NCI-H146 (cell line): ENCODE data around the gene FGF13.

Source experiments
- DNase-seq: peaks from one replicate; lab custom pipeline; 2025; lab: John Stamatoyannopoulos, UW

FGF13 gene

GRCh38 chrX:138711399-138712347 lies at the start of gene FGF13:
FGF13 (minus strand) TSS chrX:138711717; CDS start chrX:138711003, 714 bp downstream.
- DNase-seq, result peak; percentile 25

- no peak for DNase-seq
Observed at GRCh38 chrX:138759217-138759943, 47.9 kb upstream of the FGF13 start.

GRCh38 chrX:138756234-138756633 lies 44.7 kb upstream of the FGF13 start:
- peak; percentile 4 for DNase-seq

DNA sequence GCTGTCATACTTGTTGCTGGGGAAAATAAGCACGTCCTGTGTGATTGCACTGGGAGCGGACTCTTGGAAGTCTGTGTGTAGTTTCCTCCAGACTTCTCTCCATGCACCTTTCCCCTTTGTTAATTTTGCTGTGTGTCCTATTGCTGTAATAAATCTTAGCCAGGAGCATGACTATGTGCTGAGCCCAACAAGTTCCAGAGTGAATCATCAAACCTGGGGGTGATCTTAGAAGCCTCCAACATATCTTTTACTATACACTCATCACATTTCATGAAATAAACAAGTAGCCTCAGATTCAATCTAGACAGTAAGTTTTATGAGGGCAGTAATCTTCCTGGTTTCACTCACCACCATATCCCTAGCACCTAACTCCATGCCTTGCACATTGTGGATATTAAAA lies 43.3 kb upstream of the FGF13 start:
- no peak for DNase-seq

GRCh38 chrX:138748480-138748879 lies 37.0 kb upstream of the FGF13 start:
- no peak for DNase-seq

DNA sequence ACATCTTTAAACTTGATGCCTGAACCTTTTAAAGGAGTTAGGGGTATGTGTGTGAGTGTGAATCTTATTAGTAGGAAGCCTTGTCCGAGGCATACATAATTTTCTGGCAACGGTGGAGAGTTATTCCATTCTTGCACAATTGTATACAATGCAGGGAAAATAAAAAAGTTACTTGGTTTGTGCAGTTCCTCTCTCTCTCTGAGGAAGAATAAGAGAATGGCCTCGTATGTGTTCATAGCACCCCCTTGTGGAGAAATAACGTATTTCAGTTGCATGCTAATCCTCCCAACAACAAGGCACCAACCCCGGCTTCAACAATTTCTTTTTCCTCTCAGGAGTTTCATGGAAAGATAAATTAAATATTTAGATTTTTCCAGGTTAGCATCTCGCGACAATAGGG lies 33.7 kb upstream of the FGF13 start:
- peak; percentile 22 for DNase-seq

DNA sequence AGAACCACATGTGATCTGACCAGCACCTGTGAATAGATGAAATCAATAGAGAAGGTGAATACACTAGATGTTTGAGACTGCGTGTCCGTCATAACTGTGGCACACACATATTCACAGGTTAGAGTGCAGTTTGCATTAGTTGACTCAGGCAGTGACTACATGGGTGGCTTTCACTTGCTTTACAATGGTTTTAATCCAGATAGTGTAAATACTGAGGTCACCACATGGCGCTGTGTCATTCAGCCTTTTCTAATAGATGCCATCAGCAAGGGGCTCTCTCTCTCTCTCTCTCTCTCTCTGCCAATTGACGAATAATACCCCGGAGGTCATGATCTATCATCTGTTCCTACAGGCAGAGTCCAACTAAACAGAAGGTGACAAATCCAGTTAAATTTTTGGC lies 30.7 kb upstream of the FGF13 start:
- no peak for DNase-seq

- no peak for DNase-seq
Observed at GRCh38 chrX:138740341-138740740, 28.8 kb upstream of the FGF13 start.

DNA sequence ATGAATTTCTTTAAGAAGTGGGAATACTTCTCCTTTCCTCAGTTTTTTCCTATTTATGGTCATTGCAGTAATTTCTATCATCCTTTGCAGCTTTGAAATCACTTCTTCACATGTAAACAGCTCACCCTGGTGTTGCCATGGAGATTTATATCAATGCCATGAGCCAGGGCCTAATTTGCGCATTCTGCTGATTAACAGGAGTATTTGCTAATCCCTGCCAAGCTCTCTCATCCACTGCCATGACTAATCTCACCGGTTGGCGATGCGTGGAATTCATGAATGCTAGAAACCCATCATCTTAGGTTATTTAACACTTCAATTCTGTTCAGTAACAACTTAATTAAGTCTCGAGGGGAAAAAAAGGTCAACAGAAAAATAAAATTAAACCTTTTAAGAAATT lies 11.8 kb upstream of the FGF13 start:
- no peak for DNase-seq

DNA sequence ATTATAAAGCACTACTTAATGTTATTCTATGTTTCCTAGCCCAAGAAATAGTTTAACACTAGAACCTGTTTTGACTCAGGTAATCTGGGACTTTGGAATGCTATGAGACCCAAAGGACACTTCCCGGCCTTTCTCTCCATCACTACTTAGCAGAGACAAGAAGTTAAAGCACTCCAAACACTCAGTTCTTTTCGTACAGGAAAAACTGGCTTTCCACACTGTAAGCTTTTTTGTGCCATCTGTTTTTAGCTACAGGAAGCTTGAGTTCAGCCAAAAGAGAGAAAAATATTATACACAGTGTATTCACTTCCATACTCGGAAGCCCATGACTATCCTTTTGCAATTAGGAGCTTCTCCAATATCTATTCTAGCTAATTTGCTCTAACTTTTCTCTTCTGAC lies 7.9 kb upstream of the FGF13 start:
- no peak for DNase-seq

DNA sequence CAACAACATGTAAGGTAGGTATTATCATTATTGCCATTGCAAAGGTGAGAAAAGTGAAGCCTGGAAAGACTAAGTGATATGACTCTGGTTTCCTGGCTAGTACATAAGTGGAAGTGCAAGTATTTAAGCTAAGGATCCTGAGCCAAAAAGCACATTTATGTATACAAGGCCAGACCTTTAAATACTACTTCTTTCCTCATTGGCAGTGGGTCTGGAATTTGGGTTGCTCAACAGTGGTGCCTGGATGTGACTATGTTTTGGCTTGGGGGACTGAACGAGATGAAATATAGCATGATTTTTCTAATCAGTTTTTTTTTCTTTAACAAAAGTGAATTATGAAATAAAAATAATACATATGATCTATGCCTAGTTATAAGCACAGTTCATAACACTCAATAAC lies 7.4 kb upstream of the FGF13 start:
- no peak for DNase-seq

- peak; percentile 9 for DNase-seq
Observed at GRCh38 chrX:138710866-138711341, 613 bp downstream of the FGF13 start.

GRCh38 chrX:138709886-138710791 lies 1.4 kb downstream of the FGF13 start:
- no peak for DNase-seq

- no peak for DNase-seq
Observed at GRCh38 chrX:138708268-138708667, 3.2 kb downstream of the FGF13 start.

- DNase-seq, result no peak
Observed at GRCh38 chrX:138704596-138704995, 6.9 kb downstream of the FGF13 start.

DNA sequence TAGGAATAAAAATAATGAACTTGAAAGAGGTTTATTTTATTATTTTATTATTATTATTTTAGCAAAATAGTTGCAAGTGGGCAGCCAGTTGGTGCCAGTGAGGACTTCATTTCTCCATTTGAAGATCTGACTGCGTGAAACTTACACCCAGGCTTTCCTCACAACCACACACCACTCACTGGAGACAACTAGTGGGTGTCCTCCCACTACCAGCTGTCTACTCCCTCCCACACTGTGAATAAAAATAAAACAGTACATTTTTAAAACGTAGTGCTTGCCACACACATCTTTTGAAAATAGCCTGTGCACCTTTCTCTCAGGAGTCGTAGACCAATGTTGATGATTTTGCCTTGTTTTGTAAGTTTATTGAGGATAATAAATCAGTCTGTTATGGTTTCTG lies 7.4 kb downstream of the FGF13 start:
- no peak for DNase-seq

GRCh38 chrX:138692591-138692990 lies 18.9 kb downstream of the FGF13 start:
- DNase-seq, result no peak

DNA sequence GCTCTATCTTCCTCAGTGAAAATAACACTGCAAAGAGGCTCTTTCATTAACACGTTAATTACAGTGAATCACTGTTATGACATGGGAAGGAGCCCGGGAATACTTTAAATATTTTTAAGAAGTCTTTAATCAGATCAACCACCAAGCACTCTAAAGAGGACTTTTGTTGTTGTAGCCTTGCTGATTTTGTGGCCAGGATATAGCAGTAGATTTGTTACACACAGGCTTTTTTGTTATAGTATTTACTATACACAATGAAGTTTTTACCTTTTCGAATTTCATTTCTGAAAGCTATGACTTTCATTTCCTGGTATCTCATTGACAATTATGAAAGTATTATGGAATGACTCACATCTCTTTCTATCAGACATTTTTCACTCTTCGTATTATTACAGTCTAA lies 20.3 kb downstream of the FGF13 start:
- DNase-seq, result no peak

- DNase-seq, result no peak
Observed at GRCh38 chrX:138690591-138690990, 20.9 kb downstream of the FGF13 start.

- peak; percentile 16 for DNase-seq
Observed at GRCh38 chrX:138683600-138683999, 27.9 kb downstream of the FGF13 start.

GRCh38 chrX:138669693-138670092 lies 41.8 kb downstream of the FGF13 start:
- no peak for DNase-seq

GRCh38 chrX:138664466-138664865 lies 47.1 kb downstream of the FGF13 start:
- DNase-seq, result no peak
